A549 (cell line): ENCODE measurements around the gene TESPA1. TPM values are rescaled to one million over a fixed set of nuclear protein-coding genes. Genes with fewer than 3 reads are reported as not detected.

Source experiments
- ATAC-seq, 2 experiments: fragments of 200-7000 bp in 1 of 2; fragments of >200 bp in 1 of 2; cut with Nextera tagmentation in 1 of 2; cut with Tn5 transposase in 1 of 2; 3 replicates each; pipeline versions ENCODE4 v1.8.0 to v1.9.1; 2018 to 2020; ENCODE audit warnings: mild to moderate bottlenecking in 1 of 2, moderate library complexity in 1 of 2
- CTCF ChIA-PET: fragments of 300-600 bp; sonication (Branson Sonifier 250); formaldehyde crosslinking; extraction: SDS; loops from one replicate; lab custom pipeline; 2021; ENCODE audit warnings: antibody characterized with exemption, inconsistent platforms; lab: Yijun Ruan, JAX
- POLR2A ChIA-PET: fragments of 350-600 bp; formaldehyde crosslinking; extraction: SDS; loops from one replicate; lab custom pipeline; 2021; ENCODE audit warnings: antibody characterized with exemption, inconsistent platforms; lab: Yijun Ruan, JAX
- DNase-seq, 2 experiments: peaks; one replicate each; pipeline versions ENCODE4 v3.0.0 to v3.0.0-alpha.2; 2011 to 2016; ENCODE audit warnings: low read depth in 1 of 2, low spot score in 1 of 2
- FAIRE-seq: peaks from 2 replicates; lab custom pipeline; 2011; peaks lifted over from hg19 to GRCh38; lab: Jason Lieb, UNC
- H3K27ac ChIP-seq, 2 experiments: fragments of >200 bp; sonication (Bioruptor Twin); formaldehyde crosslinking; 3 replicates each; pipeline ENCODE4 v1.5.1; 2016 to 2017
- H3K4me1 ChIP-seq: fragments of >200 bp; sonication (Bioruptor Twin); formaldehyde crosslinking; 3 replicates; pipeline ENCODE4 v1.6.1; 2016
- H3K4me2 ChIP-seq: fragments of >200 bp; sonication (Bioruptor Twin); formaldehyde crosslinking; 3 replicates; pipeline ENCODE4 v1.6.1; 2016
- H3K4me3 ChIP-seq: fragments of >200 bp; sonication (Bioruptor Twin); formaldehyde crosslinking; 3 replicates; pipeline ENCODE4 v1.5.1; 2016
- H3K9me3 ChIP-seq: fragments of >200 bp; sonication (Bioruptor Twin); formaldehyde crosslinking; 3 replicates; pipeline ENCODE4 v1.6.1; 2016
- ATOH8 ChIP-seq: fragments of 250-450 bp; sonication (Bioruptor Pico); IDR thresholded peaks from 2 replicates; pipeline ENCODE4 v1.5.0; 2020; ENCODE audit warnings: low read depth, mild to moderate bottlenecking, moderate library complexity
- BHLHE40 ChIP-seq: IDR thresholded peaks from 2 replicates; pipeline ENCODE4 v1.6.1; 2012; ENCODE audit warnings: low read depth, low read length, inconsistent platforms
- CBX2 ChIP-seq: fragments of 200-600 bp; sonication (generic); IDR thresholded peaks from 2 replicates; pipeline ENCODE4 v1.6.1; 2016; ENCODE audit warnings: low read depth, mild to moderate bottlenecking, borderline replicate concordance
- CEBPB ChIP-seq, 2 experiments: fragments of >200 bp in 1 of 2; sonication (Bioruptor Twin) in 1 of 2; formaldehyde crosslinking in 1 of 2; IDR thresholded peaks; 2 replicates each; pipeline ENCODE4 v1.6.1; 2012 to 2016
- CHD4 ChIP-seq: fragments of 200-600 bp; sonication (generic); IDR thresholded peaks from 2 replicates; pipeline ENCODE4 v1.6.1; 2016; ENCODE audit warnings: antibody characterized with exemption, mild to moderate bottlenecking, borderline replicate concordance
- EP300 ChIP-seq, 2 experiments: fragments of >200 bp; sonication (Bioruptor Twin); formaldehyde crosslinking; IDR thresholded peaks; 2 replicates in 1 of 2; 3 replicates in 1 of 2; pipeline ENCODE4 v1.6.1; 2016 to 2017
- ESRRA ChIP-seq: fragments of 150-350 bp; IDR thresholded peaks from 2 replicates; pipeline ENCODE4 v1.6.1; 2014; ENCODE audit warnings: mild to moderate bottlenecking, low read length, borderline replicate concordance
- FOSL2 ChIP-seq, 2 experiments: fragments of 450-650 bp in 1 of 2; fragments of >200 bp in 1 of 2; sonication (Bioruptor Twin) in 1 of 2; formaldehyde crosslinking; IDR thresholded peaks; 2 replicates each; pipeline versions ENCODE4 v1.5.0 to v1.6.1; 2016 to 2020; ENCODE audit warnings: mild to moderate bottlenecking in 1 of 2, moderate library complexity in 1 of 2
- FOXS1 ChIP-seq: fragments of 250-450 bp; sonication (Bioruptor Pico); IDR thresholded peaks from 2 replicates; pipeline ENCODE4 v1.5.0; 2020; ENCODE audit warnings: mild to moderate bottlenecking, moderate library complexity
- HDAC2 ChIP-seq: fragments of 200-600 bp; sonication (generic); IDR thresholded peaks from 2 replicates; pipeline ENCODE4 v1.6.1; 2016
- HEYL ChIP-seq: fragments of 250-450 bp; sonication (Bioruptor Pico); IDR thresholded peaks from 2 replicates; pipeline ENCODE4 v1.8.0; 2021; ENCODE audit warnings: mild to moderate bottlenecking, moderate library complexity
- JUN ChIP-seq, 2 experiments: fragments of >200 bp; sonication (Bioruptor Twin); formaldehyde crosslinking; IDR thresholded peaks; 2 replicates in 1 of 2; 3 replicates in 1 of 2; pipeline ENCODE4 v1.6.1; 2016 to 2017
- JUNB ChIP-seq: fragments of >200 bp; sonication (Bioruptor Twin); formaldehyde crosslinking; IDR thresholded peaks from 2 replicates; pipeline ENCODE4 v1.6.1; 2016
- KDM1A ChIP-seq: fragments of 200-600 bp; sonication (generic); IDR thresholded peaks from 2 replicates; pipeline ENCODE4 v1.6.1; 2016; ENCODE audit warnings: low read depth, mild to moderate bottlenecking
- MAFK ChIP-seq: fragments of 450-650 bp; IDR thresholded peaks from 2 replicates; pipeline ENCODE4 v1.6.1; 2014; ENCODE audit not compliant: partially characterized antibody
- MAX ChIP-seq: IDR thresholded peaks from 2 replicates; pipeline ENCODE4 v1.6.1; 2012
- MAZ ChIP-seq: fragments of 150-350 bp; IDR thresholded peaks from 2 replicates; pipeline ENCODE4 v1.6.1; 2014; ENCODE audit warnings: antibody characterized with exemption, low read depth, low read length, borderline replicate concordance
- NFE2L2 ChIP-seq: fragments of 150-350 bp; conservative IDR thresholded peaks from 2 replicates; pipeline ENCODE4 v1.6.1; 2014; ENCODE audit warnings: low read length
- NPAS2 ChIP-seq: fragments of 250-450 bp; sonication (Bioruptor Pico); IDR thresholded peaks from 2 replicates; pipeline ENCODE4 v1.8.0; 2022; ENCODE audit warnings: mild to moderate bottlenecking, moderate library complexity, borderline replicate concordance
- NR3C1 ChIP-seq: fragments of >200 bp; sonication (Bioruptor Twin); formaldehyde crosslinking; IDR thresholded peaks from 3 replicates; pipeline ENCODE4 v1.6.1; 2017
- PHF8 ChIP-seq: fragments of 200-600 bp; sonication (generic); IDR thresholded peaks from 2 replicates; pipeline ENCODE4 v1.6.1; 2016; ENCODE audit warnings: low read depth, mild to moderate bottlenecking, antibody characterized with exemption, moderate library complexity, borderline replicate concordance
- POLR2AphosphoS2 ChIP-seq: conservative IDR thresholded peaks from 2 replicates; pipeline ENCODE4 v1.6.1; 2012; ENCODE audit warnings: low read length, improper control_type of control experiment, inconsistent platforms
- RAD21 ChIP-seq, 2 experiments: fragments of >200 bp in 1 of 2; sonication (Bioruptor Twin) in 1 of 2; formaldehyde crosslinking in 1 of 2; IDR thresholded peaks in 1 of 2; conservative IDR thresholded peaks in 1 of 2; 2 replicates in 1 of 2; 3 replicates in 1 of 2; pipeline ENCODE4 v1.6.1; 2012 to 2018; ENCODE audit warnings: inconsistent platforms in 1 of 2
- RARB ChIP-seq: fragments of 250-450 bp; sonication (Bioruptor Pico); IDR thresholded peaks from 2 replicates; pipeline ENCODE4 v1.8.0; 2021; ENCODE audit warnings: mild to moderate bottlenecking, moderate library complexity
- RCOR1 ChIP-seq: fragments of 150-350 bp; IDR thresholded peaks from 2 replicates; pipeline ENCODE4 v1.6.1; 2014; ENCODE audit warnings: antibody characterized with exemption, low read length, low read depth
- SMC3 ChIP-seq: fragments of >200 bp; sonication (Bioruptor Twin); formaldehyde crosslinking; IDR thresholded peaks from 3 replicates; pipeline ENCODE4 v1.6.1; 2018; ENCODE audit warnings: inconsistent platforms
- ZC3H11A ChIP-seq: fragments of 450-650 bp; IDR thresholded peaks from 2 replicates; pipeline ENCODE4 v1.6.1; 2014; ENCODE audit warnings: antibody characterized with exemption, mild to moderate bottlenecking
- WGBS: methylation state at CpG from one replicate; pipeline ENCODE4 v1.1.6; 2017; ENCODE audit errors: missing lambda C conversion rate; 5-methylcytosine and 5-hydroxymethylcytosine counted together
- polyA plus RNA-seq, 4 experiments: library from polyadenylated mRNA; depleted of rRNA in 3 of 4; stranded (reverse); fragments of >200 nt; fragmentation: RNase III in 1 of 4; extraction: RNeasy Plus Mini Kit Qiagen cat#74134 plus additional on column Dnase treatment in 1 of 4; gene quantifications; 2 replicates in 3 of 4; 3 replicates in 1 of 4; pipeline ENCODE4 v1.2.3, GENCODE V29; 2011 to 2017

The TESPA1 gene
- polyA plus RNA-seq, 2 of the 4 experiments (the other 2 are of a cell fraction): not detected

- ATAC-seq: no peak
- CTCF ChIA-PET: interaction anchor here (1.3 kb wide), 1 partner anchor 84 kb away, joined by 4 read pairs; the partner anchor contains the start of gene MUCL1
- H3K27ac ChIP-seq: no peak overlapping the region
- POLR2A ChIA-PET: no interaction called here
- 79% methylated on average over 2 of the region's 2 CpGs for WGBS
- no peak for FAIRE-seq
- peaks cover 10% of the 10 kb centered on the region for H3K4me1 ChIP-seq
- TF ChIP-seq POLR2AphosphoS2 (no peak), KDM1A (no peak), MAX (no peak), EP300 (IDR thresholded peaks at IDR 0.05) (no peak), RARB (CRISPR knock-in tag) (no peak), RCOR1 (no peak), JUNB (no peak), JUN (IDR thresholded peaks at IDR 0.05) (no peak), PHF8 (no peak), CBX2 (no peak), NPAS2 (CRISPR knock-in tag) (no peak), ZC3H11A (no peak), ATOH8 (CRISPR knock-in tag) (no peak)
- no peak overlapping the region for H3K4me2 ChIP-seq
- no peak overlapping the region for H3K4me3 ChIP-seq
- H3K9me3 ChIP-seq: no peaks in the 10 kb centered on the region
- no peak for DNase-seq
Measured at GRCh38 chr12:54937929-54938328, 46.6 kb downstream of the TESPA1 start.

DNA sequence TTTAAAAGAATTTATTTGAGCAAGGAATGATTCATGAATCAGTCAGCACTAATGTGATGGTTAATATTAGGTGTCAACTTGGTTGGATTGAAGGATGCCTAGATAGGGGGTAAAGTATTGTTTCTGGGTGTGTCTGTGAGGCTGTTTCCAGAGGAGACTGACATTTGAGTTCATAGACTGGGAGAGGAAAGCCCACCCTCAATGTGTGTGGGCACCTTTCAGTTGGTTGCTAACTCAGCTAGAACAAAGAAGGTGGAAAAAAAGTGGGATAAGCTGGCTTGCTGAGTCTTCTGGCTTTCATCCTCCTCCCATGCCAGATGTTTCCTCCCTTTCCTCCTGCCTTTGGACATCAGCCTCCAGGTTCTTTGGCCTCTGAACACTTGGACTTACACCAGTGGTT is 47.2 kb downstream of the TESPA1 start:
- H3K4me3 ChIP-seq: no peak overlapping the region
- POLR2A ChIA-PET: no interaction called here
- no peak overlapping the region for H3K4me2 ChIP-seq
- no peak for TF ChIP-seq MAFK
- TF ChIP-seq ESRRA: no peak
- no peak for TF ChIP-seq EP300 (IDR thresholded peaks at IDR 0.05)
- no peak for TF ChIP-seq BHLHE40
- no peak for TF ChIP-seq NFE2L2
- TF ChIP-seq ZC3H11A: no peak
- TF ChIP-seq, all 56 proteins: peak for 0
- H3K4me1 ChIP-seq: peaks cover 10% of the 10 kb centered on the region
- FAIRE-seq (no peak), DNase-seq (no peak), ATAC-seq (no peak)
- 0 out of 6 replicates have a peak overlapping the region, but pooled peaks of 1 of the 2 experiments have one; percentile 4 for H3K27ac ChIP-seq
- CTCF ChIA-PET: interaction anchor here (1.3 to 2.1 kb wide), 2 partner anchors 56 to 188 kb away, joined by 3 to 6 read pairs; no protein-coding TSS in a partner anchor
- no peaks in the 10 kb centered on the region for H3K9me3 ChIP-seq

GRCh38 chr12:54936736-54937135 is 47.8 kb downstream of the TESPA1 start:
- CTCF ChIA-PET: interaction anchor here (1.3 to 2.1 kb wide), 4 partner anchors 57 to 357 kb away, joined by 3 to 6 read pairs (median 4); partner anchors contain the start of gene MUCL1
- FAIRE-seq (no peak), DNase-seq (peak in 1 of 2 experiments; percentile 13), ATAC-seq (no peak)
- H3K4me3 ChIP-seq: no peak overlapping the region
- peaks cover 10% of the 10 kb centered on the region for H3K4me1 ChIP-seq
- WGBS: 76% methylated on average over 3 of the region's 3 CpGs
- no peaks in the 10 kb centered on the region for H3K9me3 ChIP-seq
- TF ChIP-seq NR3C1 (no peak), ZC3H11A (no peak), MAZ (no peak)
- no peak overlapping the region for H3K4me2 ChIP-seq
- H3K27ac ChIP-seq: peak overlapping the region in 1 of 2 experiments; percentile 59; a peak in 2 of 6 replicates
- POLR2A ChIA-PET: no interaction called here

- POLR2A ChIA-PET: no interaction called here
- H3K4me3 ChIP-seq: no peak overlapping the region
- 19% methylated on average over 5 of the region's 5 CpGs for WGBS
- ATAC-seq: peak; percentile 96 to 97
- H3K4me2 ChIP-seq: peak overlapping the region; percentile 45
- peaks cover 10% of the 10 kb centered on the region for H3K4me1 ChIP-seq
- peak; percentile 84 to 86 for DNase-seq
- H3K27ac ChIP-seq: peak overlapping the region; percentile 59 to 78
- no peaks in the 10 kb centered on the region for H3K9me3 ChIP-seq
- CTCF ChIA-PET: interaction anchor here (0.7 to 2.1 kb wide), 10 partner anchors 17 to 355 kb away, joined by 3 to 7 read pairs (median 4); partner anchors contain the start of gene MUCL1
- peak; percentile 70 for FAIRE-seq
- TF ChIP-seq RAD21 (conservative IDR thresholded peaks at IDR 0.05 in 1 of 2, IDR thresholded peaks at IDR 0.05 in 1 of 2): peak; percentile 50 to 61
- TF ChIP-seq HDAC2: no peak
- no peak for TF ChIP-seq CEBPB (IDR thresholded peaks at IDR 0.05)
- TF ChIP-seq CHD4: no peak
- TF ChIP-seq SMC3: 0 out of 3 replicates have a peak, but pooled peaks have one; percentile 29
- TF ChIP-seq NFE2L2: peak; percentile 81
- peak; percentile 57; the same call in 1 of the 2 replicates for TF ChIP-seq FOSL2 (IDR thresholded peaks at IDR 0.05)
- TF ChIP-seq FOSL2 (CRISPR knock-in tag; IDR thresholded peaks at IDR 0.05): peak; percentile 92
- TF ChIP-seq MAX: peak; percentile 63
- TF ChIP-seq FOXS1 (CRISPR knock-in tag): no peak
- no peak for TF ChIP-seq NPAS2 (CRISPR knock-in tag)
- TF ChIP-seq HEYL: no peak
- no peak for TF ChIP-seq NR3C1
- TF ChIP-seq EP300 (IDR thresholded peaks at IDR 0.05): no peak
Measured at GRCh38 chr12:54935235-54935951, 49.2 kb downstream of the TESPA1 start.
